ENCODE results near the gene TUBB2B. TPM values are rescaled to one million over a fixed set of nuclear protein-coding genes. Genes with fewer than 3 reads are reported as not detected.
"Not testable (repeated sequence)": the region's sequence is repeated elsewhere in the genome, so short reads cannot be mapped to it uniquely, and the experiment has no call there.

TUBB2B gene
- total RNA-seq, 1 experiment from 2014 or later: 14.4 TPM

DNA sequence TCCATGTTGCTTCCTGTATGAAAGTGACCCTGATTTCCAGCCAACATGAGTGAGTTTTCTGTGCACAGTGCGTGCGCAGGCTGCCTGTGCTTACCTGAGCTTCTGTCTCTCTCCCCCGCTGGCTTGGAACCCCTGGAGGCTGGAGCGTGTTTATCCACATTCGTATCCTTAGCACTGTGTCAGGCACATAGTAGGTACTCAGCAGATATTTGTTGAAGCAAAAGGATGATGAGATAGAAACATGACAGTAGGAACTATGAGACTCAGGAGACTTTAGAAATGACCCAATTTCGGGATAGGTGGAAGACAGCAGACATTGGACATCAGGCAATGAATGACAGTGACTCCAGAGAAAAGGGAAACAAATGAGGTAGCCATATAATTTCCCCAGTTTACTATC is 15.2 kb downstream of the TUBB2B start:
- no peak for DNase-seq (ENCODE audit: extremely low read depth, low read depth)

GRCh38 chr6:3211681-3212080 is 15.8 kb downstream of the TUBB2B start:
- DNase-seq (ENCODE audit: extremely low read depth, low read depth): no peak

- no peak for DNase-seq (ENCODE audit: extremely low read depth, low read depth)
These were observed 17.3 kb downstream of the TUBB2B start for GRCh38 chr6:3210024-3210610.

DNA sequence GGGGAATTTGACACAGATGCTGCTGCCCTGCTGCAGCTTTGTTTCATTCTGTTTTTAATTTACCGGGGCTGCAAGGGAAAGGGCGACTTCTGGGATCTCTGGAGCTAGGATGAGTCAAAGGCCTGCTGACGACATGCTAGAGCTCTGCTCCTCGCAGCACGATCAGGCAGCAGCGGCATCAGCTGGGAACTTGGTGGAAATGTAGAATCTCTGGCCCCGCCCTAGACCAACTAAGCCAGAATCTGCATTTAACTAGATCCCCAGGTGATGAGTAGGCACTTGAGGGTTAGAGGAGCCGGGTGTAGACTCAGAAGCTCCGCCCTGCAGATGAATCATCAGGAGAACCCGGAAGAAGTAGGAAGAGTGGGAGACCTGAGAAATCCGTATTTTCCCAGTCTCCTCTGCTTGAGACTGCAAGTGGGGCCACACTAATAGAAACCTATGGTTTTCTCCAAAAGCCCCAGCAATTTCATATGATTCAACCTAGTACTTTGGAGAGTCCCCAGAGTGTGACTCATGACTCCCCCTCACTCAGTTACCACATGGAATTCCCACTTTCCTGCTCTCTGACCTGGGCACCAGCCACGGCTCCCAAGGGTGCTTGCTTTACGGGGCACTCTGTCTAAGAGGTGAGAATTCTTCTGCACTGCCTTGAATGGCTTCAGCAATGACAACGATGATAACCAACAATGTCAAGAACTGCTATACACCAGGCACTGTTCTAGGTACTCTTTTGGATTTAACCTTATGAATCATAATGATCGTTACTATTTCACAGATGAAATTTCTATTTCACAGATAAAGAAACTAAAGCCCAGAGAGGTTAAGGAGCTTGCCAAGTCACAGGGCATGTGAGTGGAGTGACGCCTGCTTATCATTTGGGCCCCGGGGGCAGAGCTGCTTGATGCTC is 18.1 kb downstream of the TUBB2B start:
- peak; percentile 94 for DNase-seq (ENCODE audit: extremely low read depth, low read depth)

DNA sequence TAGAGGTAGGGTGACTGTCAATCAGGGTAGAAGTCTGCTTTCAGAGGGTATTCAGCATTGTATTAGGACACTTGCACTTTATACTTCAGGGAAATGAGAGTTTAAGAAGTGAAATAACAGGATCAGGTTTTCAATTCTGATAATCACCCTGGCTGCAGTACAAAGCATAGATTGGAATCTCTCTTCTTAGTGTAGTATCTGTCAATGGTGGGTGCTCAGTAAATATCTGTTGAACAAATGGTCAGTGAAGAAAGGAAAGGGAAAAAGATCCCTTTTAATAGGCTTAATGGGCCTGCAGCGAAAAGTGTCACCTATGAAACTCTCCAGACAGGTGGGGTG is 18.7 kb downstream of the TUBB2B start:
- no peak for DNase-seq (ENCODE audit: extremely low read depth, low read depth)

GRCh38 chr6:3208098-3208774 is 19.2 kb downstream of the TUBB2B start:
- DNase-seq (ENCODE audit: extremely low read depth, low read depth): no peak

DNA sequence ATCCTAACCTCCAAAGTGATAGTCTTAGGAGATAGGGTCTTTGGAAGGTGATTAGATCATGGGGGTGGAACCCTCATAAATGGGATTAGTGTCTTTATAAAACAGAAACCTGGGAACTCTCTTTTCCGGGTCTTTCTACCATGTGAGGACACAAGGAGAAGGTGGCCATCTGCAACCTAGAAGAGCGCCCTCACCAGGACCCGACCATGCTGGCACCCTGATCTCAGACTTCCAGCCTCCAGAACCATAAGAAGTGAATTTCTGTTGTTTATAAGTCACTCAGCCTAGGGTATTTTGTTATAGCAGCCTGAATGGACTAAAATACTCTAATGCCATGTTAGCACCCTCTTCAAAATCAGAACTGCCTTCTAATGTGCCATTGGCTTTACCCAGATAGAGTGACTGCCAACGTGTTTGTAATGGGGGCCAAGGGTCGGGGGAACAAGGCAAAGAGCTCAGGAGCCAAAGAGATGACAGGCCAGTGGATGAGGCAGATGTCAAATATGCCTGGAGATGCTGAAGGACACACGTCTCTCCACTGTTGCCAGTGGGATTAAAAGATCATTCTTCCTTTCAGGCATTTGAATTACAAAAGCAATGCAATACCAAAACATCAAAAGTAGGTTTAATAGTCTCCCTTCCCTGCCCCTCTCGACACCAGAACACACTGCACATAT is 21.0 kb downstream of the TUBB2B start:
- no peak for DNase-seq (ENCODE audit: extremely low read depth, low read depth)

DNA sequence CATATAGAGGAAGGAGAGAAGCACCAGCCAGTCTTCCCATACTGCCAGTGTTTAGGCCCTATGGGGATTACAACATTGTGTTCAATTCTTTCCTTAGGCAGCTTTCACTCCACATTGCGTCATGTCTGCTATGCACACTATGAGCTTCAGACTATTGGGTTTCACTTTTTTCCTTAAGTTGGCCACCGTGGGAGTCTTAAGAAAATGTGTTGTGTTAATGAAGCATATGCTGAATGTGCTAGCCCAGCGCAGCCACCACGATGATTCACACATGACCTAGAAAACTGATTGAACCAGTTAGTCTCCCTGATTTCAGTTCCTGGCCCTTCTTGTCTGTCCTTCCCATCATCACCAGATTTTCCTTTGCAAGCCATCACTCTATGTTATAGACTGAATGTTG is 21.5 kb downstream of the TUBB2B start:
- DNase-seq (ENCODE audit: extremely low read depth, low read depth): no peak

DNA sequence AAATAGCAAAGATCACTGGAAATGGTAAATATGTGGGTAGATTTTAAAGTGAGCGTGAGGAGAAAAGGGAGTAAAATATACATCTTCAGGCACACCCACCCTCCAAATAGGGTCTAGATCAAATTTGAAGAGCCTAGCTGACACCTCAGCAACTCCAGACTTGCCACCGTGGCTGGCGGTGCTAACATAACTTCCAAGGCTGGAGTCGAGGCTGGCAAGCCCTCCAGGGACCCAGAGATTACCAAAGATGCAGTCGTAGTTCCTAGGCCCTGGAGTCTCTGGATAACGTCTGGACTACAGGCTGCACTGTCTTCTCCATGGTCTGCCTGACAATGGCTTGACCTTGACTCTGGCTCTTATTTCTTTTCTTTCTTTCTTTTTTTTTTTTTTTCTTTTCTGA is 22.5 kb downstream of the TUBB2B start:
- DNase-seq (ENCODE audit: extremely low read depth, low read depth): no peak

- DNase-seq (ENCODE audit: extremely low read depth, low read depth): no peak
These were observed 24.3 kb downstream of the TUBB2B start for GRCh38 chr6:3202999-3203696.

- no peak for DNase-seq (ENCODE audit: extremely low read depth, low read depth)
These were observed 26.1 kb downstream of the TUBB2B start for GRCh38 chr6:3201388-3201787.

- DNase-seq (ENCODE audit: extremely low read depth, low read depth): no peak
These were observed 26.8 kb downstream of the TUBB2B start for GRCh38 chr6:3200682-3201081.

DNA sequence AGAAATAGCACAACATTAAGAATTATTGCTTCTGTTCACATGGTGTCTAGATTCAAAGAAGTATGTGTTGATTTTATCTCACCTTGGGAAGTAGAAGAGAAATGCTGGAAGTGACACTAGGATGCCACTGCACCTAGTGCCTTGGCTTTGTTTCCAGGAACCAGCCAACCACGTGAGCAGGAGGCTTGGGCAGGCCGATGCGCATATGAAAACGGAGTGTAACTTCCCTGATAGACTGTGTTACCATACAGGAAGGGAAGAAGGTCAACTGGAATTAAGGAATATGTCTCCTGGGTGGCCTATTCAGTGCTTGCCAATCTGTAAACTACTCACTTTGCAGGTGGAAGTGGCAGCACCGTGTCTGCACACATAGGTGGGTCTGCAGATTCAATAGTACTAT is 28.1 kb downstream of the TUBB2B start:
- DNase-seq (ENCODE audit: extremely low read depth, low read depth): no peak

GRCh38 chr6:3197734-3198133 is 29.7 kb downstream of the TUBB2B start:
- DNase-seq (ENCODE audit: extremely low read depth, low read depth): not testable (repeated sequence)

DNA sequence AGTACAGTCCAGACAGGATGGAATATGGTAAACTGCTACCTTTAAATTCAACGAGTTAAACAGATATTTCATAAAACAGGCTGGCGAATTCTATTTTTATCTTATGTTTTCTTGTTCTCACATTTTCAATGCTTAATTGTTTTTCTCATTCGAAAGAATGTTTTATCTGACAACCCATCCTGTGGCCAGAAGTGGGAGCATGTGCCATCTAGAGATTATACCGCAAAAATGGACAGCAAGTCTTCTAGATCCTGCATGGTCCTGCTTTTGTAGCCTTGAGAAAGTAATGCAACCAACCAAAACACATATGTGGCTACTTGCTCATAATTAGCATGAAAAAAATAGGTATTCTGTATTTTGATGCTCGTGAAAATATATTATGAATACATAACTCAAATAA is 30.7 kb downstream of the TUBB2B start:
- DNase-seq (ENCODE audit: extremely low read depth, low read depth): no peak

GRCh38 chr6:3195695-3196497 is 31.6 kb downstream of the TUBB2B start:
- DNase-seq (ENCODE audit: extremely low read depth, low read depth): no peak

DNA sequence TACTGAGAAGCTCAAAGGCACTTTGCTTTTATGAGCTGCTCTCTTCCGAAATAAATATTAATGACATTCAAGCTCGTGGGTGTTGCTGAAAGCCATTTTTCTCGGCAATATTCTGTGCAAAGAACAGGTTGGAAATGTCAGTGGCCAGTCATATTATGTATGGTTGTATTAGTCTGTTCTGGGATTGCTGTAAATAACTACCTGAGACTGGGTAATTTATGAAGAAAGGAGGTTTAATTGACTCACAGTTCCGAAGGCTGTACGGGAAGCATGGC is 32.1 kb downstream of the TUBB2B start:
- DNase-seq (ENCODE audit: extremely low read depth, low read depth): no peak

DNA sequence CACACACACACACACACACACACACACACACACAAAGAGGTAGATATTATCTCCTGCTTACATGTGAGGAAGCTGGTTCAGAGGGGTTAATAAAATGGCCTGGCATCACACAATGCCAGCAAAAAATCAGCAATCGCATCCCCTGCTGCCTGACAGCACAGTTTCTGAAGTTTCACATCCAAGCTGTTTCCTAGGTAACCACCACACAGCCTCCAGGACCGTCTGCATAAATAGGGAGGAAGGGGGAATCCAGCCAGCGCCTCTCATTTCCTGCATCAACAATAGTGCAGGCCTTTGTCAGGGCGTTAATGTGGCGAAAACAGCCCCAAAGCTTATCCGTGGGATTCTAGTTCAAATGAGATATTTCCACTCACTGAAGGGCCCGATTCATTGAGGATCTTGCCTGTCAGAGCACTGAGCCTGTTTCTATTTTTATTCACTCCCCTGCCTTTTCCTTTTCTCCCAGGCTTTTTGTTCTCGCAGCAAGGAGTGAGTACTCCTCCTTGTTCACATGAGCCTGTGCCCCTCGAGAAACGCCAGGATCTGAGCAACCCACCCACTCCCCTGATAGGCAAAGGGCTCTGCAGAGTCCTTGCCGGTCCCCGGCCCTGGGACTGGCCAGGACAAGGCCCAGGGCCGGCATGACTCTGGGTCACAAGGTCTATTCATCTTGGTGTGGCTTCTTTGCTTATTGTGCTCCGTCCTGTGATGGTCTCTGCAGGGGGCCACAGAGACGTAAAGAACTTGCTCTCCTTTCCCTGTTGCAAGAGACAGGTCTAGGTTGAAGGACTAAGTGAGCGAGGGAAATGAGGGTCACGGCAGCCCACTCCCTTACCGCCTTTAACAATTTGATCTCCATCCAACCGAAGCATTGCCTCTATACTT is 32.7 kb downstream of the TUBB2B start:
- no peak for DNase-seq (ENCODE audit: extremely low read depth, low read depth)

All from NCI-H460 (cell line).